Measurements from ENCODE around the gene C11orf58. TPM values are rescaled to one million over a fixed set of nuclear protein-coding genes. Genes with fewer than 3 reads are reported as not detected.

C11orf58 gene
- total RNA-seq, 1 donor from 2014 or later = 188 TPM

DNA sequence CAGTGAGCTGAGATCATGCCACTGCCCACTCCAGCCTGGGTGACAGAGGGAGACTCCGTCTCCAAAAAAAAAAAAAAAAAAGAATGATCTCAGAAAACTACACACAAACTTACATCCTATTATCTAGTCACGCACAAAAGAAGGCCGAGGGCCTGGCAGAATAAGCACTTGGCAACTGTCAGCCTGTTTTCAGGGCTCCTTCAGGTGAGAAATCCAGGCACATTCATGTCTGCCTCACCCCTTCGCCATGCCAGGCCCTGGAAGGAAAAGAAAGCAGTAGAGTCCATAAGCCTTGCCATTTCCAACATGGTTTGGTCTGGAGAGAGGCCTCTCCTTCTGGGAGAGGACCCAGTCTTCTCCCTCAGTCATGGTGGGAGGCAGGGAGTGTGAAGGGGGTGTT is 30.9 kb downstream of the C11orf58 start:
- no peak for DNase-seq

GRCh38 chr11:16770016-16770415 is 31.6 kb downstream of the C11orf58 start:
- no peak for DNase-seq

DNA sequence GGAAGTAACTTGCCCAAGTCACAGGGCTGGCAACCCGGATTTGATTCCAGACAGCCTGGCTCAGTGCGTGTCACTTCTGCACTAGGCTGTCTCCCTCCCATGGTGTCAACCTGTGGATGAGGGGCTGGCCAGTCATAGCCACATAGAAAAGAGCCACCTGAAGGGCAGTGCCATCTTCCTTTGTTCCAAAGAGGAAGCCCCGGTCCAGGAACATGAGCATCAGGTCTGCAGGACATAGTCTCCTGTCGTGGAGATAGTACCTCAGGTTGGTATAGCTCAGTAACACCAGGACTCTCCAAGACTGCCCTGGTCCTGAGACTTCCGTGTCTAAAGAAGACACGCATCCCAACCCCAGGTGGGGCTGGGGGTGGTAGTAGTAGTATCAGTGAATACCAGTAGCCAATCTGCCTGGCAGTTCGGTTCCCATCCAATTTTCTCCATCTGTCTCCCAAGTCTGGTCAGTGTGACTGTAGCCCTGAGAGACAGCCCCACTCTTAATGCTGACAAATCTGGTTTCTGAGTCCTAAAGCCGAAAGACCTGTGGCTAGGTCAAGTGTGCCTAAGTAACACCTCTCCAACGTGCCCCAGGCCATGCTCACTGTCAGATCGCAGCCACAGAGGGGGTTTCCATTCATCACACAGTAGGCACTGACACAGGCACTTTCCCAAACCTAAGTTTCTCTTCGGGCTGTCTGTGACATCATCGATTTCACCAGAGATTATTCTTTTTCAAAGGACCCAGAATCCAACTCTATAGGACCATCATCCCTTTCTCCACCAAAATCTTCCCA is 33.1 kb downstream of the C11orf58 start:
- DNase-seq = no peak

DNA sequence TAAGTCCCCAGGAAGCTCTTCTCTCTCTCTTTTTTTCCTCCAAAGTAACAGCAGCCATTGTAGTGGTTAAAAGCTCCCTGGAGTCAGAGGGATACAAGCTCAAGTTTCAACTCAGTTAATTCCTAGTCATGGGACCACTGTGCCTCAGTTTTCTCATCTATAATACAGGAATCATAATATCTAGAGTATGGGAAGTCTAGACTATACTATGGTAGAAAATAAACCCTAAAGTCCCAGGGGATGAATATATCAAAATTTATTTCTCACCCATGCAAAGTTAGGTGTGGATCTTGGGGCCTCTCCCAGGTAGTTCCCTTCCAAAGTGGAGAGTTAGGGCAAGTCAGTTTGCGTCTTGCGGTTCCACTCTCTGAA is 33.7 kb downstream of the C11orf58 start:
- DNase-seq = no peak

GRCh38 chr11:16773981-16774935 is 35.8 kb downstream of the C11orf58 start:
- DNase-seq = peak; percentile 39

GRCh38 chr11:16774936-16775613 is 36.6 kb downstream of the C11orf58 start:
- no peak for DNase-seq

DNA sequence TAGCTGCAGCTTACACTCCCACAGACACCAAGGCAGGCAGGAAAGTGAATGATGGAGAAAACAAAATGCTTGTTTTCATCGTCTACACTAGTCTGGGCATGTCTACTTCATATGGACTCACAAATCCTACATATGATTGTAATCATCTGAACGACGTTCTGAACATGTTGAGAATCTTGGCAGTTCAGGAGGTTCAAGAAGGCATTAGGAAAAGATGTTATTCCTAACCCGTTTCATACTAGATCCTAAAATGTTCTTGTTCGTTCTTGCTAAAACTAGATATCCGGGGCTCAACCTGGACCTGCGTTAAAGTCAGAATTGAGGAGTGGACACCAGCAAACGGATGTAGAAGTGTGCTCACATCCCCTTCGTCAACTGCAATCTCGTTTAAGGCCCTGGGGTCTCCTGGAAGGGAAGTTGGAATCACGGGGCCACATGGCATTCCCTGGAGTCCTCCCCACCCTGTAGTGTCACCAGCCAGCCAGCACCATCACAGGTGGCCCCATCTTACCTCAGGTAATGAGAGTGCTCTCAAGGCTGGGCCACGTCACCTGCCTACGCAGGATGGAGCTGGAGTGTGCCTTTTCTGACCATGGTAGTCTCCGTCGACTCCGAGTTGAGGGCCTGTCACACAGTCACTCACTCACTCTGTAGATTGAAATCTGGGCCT is 37.3 kb downstream of the C11orf58 start:
- peak; percentile 84 for DNase-seq

DNA sequence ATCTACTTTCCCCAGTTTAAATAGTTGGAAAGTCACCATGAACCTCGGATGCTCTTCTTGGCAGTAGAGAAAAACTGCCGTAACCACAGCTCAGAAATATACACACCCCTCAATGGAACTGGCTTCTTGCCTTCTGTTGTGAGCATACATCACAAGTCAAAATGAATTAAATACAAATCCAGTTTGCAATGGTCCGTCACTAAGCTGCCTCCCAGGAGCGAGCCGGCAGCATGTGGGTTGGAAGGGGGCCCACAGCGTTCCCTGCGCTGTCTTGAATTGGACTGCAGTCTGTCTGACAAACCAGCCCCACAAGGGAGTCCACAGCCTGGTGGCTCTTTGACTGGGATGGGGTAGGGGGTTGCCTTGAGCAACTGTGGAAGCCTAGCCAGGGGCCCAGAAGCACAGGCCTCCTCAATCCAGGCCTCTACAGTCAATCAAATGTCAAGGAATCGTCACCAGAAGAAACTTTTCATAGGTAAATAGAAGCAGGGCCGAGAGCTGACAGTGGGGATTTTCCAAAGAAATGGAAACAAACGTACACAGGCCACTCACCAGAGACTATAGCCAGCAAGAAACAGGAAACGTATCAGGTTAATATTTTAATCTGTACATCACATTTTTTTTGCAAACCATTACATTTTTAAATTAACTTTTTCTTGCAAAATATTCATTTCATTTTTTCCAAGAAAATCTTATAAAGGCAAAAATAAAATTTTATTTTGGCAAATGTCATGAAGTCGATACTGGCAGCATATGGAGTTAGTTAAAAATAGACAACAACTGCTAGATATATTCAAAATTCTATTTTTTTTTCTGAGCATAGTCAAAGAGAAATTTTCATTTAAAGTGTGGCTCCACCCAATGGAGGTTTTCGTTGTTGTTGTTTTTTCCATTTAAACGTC is 38.5 kb downstream of the C11orf58 start:
- peak; percentile 86 for DNase-seq

- DNase-seq = no peak
These were observed 39.1 kb downstream of the C11orf58 start for GRCh38 chr11:16777613-16777975.

DNA sequence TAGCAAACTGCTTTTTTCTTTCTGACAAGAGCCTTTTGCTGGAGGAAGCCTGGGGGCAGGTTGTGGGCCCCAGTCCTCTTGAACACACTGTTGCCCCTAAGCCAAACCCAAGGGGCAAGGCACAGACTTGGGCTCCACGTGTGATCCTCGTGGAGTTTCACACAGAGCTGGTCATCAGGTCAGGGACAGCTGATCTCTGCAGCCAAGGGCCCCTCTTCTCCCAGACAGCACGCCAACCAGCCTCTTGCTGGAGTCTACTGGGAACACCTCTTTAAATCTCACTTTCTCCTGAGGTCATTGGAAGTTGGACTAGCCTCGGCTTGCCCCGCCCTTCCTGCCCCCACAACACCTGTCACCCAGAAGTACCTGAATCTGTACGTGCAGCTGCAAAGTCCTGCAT is 39.8 kb downstream of the C11orf58 start:
- no peak for DNase-seq

- no peak for DNase-seq
These were observed 40.4 kb downstream of the C11orf58 start for GRCh38 chr11:16778876-16779275.

DNA sequence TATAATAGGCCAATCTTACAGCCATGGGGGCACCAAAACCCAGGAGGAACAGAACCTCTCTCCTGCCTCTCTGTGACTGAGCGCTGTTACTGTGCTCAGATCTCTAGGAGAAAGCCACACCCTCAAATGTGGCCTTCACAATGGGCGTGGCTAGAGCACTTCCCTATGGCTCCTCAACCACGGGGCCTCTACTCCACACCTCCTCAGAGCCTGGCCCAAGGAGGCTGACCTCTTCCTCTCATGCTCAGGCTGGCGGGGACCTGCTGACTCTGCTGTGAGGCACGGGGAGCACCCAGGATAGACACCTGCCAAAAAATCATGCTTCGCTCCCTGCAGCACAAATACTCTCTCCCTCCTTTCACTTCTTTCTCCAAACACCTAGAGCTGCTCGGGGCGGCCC is 41.0 kb downstream of the C11orf58 start:
- no peak for DNase-seq

GRCh38 chr11:16780146-16780545 is 41.7 kb downstream of the C11orf58 start:
- DNase-seq = no peak

GRCh38 chr11:16780698-16781550 is 42.5 kb downstream of the C11orf58 start:
- no peak for DNase-seq

DNA sequence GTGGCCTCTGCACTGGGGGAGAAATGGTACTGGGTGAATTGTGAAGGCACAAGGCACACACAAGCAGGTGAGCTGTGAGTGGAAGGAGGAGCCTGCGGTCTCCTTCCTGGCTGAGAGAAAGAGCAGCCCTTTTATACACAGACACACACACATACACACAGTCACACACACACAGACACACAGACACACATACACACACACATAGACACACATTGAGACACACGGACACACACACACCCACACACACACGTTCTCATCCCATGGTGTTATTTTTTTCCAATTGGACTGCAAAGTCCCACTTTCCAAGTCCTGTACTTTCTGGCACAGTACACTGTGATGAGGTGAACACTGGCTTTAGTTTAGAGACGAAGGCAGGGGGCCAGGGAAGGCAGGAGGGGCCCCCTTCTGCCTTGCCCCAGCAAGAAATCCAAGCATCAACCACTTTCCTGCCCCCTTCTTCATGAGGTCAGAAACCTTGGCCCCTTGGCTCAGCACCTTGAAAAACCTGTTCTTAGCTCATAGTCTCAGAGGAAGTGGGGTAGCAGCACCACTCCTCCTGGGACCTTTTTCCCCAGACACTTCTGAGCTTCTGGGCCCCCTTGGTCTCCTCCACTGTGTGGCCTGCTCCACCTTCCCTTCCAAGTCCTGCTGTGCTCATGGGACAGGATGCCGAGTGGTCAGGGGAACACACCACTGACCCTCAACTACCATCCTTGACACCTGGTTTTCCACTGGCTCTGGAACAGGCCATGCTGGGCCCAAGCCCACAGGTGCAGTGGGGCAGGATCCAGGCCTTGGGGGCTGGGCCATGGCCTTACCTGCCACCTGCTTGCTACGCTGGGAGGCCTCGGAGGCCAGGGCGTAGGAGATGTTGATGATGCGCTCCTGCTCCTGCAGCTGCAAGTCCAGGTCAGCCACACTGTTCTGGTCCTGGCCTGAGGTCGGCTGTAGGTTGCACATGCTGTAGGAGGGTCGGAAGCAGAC is 43.8 kb downstream of the C11orf58 start:
- DNase-seq = no peak

GRCh38 chr11:16783321-16783801 is 44.9 kb downstream of the C11orf58 start:
- DNase-seq = no peak

- DNase-seq = no peak
These were observed 45.6 kb downstream of the C11orf58 start for GRCh38 chr11:16784097-16784496.

DNA sequence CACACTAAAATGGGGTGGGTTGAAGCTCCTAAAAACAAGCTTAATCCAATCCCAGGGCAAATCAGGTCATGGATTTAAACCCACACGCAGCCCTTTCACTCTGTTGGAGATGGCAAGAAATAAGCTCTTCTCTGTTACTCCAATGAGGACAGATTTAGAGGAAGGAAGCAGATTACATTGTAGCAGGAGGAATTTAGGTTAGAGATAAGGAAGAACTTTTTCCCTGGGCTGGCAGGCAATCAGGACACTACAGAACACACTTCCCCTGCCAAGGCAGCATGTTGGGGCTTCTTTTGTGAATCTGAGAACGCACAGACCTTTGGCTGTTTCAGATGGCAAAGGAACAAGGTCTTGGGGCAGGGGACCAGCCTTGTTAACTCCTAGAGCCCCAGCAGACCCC is 46.2 kb downstream of the C11orf58 start:
- no peak for DNase-seq

All from skin of body (tissue), 2 donors.